HG03025 (cell line): ENCODE measurements around the gene ZNF516.

Experiments used
- ATAC-seq: cut with Tn5 transposase; IDR thresholded peaks from one replicate; pipeline ENCODE4 v1.9.1; 2021; ENCODE audit warnings: mild to moderate bottlenecking, moderate library complexity; ENCODE audit not compliant: unreplicated experiment, low FRiP score

The ZNF516 gene

DNA sequence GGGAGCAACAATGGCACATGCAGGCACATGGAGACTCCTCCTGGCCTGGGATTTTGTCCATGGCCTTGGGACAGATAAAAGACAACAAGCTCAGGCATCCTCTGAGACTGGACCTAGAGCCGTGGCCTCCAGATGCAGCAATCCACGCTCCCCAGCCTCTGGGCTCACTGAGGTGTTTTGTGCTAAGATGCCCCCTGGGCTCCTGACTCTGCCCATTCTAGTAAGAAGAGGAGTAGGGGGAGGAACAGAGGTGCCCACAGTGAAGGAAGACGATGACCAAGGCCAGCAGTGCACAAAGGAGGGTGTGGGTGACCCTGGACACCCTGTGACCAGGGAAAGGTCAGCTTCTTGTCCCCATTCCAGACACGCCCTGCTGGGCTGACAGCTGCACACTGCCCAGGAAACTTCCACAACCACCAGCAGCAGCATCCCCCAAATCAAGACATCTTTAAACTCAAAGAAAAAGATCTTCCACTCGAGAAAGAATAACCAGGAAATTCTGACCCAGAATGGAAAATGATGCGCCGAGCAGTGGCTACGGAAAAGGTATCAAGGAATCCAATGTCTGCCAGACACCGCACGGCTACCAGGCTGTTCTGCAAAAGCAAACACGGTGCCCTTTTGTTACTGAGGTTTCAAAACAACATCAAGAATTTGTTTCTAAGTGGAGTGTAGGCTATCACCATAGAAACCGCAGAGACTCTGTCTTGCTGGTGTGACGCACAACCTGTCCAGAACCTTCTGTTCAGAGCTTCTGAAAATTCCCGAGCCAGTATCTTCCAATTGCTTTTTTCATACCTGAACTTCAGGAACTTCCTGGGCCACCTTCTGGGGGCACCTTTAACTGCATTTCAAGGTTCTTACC is 65.5 kb downstream of the ZNF516 start:
- ATAC-seq, result no peak

DNA sequence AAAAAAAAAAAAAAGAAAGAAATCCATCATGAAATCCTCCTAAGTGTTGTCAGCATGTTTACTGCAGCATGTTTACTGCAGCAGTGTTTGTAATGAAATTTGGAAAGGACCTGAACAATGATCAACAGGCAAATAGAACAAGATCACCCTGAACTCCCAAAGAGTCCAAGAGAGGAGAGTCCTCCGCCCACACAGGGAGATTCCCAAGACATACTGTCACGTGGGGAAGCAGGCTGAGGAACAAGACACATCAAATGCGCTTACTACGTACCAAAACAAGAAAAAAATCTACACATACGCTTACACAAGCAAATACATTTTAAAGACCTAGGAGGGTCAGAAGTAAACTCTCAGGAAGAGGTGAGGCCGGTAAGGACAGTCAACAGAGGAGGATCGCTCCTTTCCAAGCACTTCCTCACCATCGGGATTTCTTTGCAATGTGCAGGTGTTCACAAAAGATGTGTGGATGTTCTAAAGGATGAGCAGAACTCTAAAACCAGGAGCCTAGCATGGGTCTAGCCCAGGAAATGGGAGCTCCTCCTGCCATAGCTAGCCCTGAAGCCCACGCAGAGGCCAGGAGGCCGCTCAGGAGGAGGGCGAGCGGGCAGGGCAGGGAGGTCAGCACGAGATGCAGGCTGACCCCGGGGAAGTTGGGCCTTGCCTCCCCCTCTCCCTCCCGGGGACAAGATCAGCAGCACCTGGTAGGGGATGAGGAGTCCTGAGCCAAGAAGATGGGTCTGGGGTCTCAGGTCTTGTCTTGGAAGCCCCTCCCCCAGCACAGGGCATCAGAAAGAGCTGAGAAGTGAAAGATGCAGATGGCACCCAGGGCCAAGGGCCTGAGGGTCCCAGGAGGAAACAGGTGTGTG is 66.4 kb downstream of the ZNF516 start:
- ATAC-seq, result no peak

DNA sequence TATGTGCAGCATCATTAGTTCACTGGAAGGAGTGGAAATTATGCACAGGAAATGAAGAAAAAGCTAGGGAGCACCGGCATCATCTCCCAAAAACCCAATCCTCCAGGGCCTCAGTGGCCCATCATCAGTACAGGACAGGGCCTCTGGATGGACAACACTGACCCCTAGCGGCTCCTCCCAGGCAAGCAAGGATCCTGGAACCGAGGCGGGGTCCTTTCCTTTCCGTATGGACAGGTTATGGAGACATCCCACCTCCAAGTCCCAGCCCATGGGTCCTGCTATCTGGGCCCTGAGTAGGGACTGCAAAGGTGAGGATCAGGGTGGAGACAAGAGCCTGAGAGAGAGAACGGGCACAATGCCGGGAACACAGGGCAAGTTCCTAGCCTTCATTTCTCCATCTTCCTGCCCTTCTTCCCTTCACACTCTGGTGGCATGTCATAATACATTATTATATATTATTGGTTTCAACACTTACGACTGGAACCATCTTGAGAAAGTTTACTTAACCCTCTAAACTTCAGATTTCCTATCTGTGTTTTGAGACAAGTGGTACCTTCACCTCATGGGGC is 68.2 kb downstream of the ZNF516 start:
- ATAC-seq, result no peak

DNA sequence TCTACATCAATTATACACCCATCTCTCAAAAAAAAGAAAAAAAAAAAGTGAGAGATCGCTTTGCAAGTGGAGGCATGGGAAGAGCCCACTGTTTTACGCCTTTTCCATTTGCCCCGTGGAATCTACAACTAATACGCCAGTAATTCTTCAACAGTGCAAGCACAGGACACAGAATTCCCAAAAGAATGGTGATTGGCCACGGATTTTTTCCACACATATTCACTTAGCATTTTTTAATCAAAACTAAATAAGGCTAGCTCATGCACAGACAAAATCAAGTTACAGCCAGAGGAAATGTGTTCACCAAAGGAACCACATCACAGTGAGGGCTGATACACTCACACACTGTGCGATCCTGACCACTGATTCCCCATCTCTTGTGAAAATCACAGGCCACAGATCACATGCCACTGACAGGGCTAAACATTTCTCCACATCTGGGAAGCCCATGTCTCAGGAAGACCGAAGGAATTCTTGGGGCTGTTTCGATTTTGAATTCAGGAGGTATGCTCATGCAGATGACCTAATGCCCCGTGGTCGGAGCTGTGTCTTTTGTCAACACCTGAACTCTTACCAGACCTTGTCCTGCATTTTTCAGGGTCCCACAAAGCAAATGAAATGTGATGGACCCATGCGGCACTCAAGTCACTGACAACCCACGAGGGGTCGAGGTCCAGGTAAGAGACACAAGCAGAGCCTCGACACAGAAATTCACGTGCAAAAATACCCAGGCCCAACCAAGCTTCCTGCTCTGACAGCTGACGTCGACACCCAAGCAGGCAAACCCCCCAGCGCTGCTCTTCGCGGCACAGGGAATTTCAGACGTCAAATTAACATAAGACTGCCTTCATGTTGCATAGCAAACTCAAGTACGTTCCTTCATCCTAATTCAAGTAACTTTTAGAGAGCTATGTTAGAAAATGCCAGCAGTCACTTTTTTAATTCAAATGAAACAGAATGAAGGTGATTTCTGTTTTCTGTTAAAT is 69.6 kb downstream of the ZNF516 start:
- ATAC-seq, result no peak

DNA sequence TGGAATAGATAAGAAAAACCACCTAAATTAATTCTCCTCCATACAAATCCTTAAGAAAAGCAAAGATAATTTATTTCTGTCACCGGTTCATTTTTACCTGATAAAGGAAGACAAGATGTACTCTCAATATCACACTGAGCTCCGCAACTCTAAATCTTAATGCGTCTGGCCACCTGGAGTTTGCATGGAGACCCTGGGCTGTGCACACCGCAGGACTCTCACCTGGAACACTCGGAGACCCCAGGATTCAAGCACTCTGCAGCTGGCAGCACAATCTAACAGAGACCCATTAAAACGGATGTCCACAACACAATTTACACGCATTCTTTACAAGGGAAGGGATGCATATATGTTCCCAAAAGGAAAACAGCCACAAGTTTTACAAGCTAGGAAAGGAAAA is 72.2 kb downstream of the ZNF516 start:
- ATAC-seq, result no peak

DNA sequence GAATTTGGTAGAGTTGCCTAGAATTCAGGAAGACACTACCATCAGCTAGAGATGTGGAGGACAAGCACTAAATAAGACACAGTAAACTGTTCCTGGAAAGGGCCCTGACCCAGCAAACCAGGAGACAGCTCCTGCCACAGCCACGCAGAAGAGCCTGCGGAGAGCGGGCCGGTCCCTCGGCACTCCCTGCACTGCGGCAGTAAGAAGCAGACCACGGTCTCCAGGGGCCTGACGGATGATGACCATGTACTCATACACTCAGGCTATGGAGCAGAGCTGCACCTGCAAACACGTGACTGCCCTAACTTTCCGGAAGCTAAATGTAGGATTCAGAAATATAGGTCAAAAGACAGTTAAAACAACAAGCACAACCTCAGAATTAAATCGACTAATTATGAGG is 72.9 kb downstream of the ZNF516 start:
- ATAC-seq, result no peak

DNA sequence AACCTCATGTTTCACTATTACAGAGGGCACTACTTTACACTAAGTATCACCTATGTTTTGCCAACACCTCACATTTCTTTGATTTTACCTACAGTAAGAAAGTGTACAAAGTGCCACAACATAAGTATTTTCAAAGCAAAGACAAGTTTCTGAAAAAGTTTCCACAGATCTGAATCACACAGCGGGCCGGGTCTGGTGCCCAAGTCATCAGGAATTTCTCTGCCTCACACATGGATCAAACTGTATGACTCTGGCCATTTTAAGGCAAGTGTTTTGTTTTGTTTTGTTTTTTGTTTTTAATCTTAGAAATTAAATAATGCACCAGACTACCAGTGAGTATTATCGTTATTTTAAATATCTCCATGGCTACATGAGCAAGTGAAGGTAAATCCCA is 73.4 kb downstream of the ZNF516 start:
- ATAC-seq, result no peak

DNA sequence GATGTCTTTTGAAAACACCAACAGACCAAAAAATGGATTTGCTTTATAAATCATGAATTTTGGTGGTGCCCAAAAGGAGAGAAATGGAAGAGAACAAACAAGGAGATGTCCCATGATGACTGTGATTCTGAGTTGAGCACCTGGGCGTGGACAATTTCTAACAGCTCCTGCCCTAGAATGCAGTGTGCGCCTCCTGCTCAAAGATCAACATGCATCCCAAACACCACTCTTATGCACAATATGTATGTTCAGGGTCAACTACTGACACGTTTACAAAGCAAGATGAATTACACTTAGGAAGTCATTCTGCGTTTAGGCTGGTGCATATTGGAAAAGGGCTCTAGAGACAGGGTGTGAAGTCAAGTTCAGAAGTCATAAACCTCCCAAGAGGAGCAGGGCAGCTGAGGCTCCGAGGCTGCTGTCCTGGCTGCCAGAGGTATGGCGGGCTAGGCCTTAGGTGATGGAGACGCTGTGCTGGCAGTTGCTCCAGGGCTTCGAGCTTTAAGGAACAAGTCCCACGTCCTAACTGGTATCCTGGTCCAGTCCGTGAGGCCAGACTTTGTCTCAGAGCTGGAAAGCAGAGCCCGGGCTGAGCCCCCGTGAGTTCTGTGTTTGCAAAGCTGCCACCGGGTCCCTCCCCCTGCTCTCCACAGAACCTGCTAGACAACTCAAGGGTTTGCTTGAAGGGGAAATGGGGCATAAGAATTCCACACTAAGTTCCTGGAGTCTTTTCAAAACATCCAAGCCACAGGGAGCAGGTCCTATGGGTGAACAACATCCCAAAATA is 74.0 kb downstream of the ZNF516 start:
- no peak for ATAC-seq

DNA sequence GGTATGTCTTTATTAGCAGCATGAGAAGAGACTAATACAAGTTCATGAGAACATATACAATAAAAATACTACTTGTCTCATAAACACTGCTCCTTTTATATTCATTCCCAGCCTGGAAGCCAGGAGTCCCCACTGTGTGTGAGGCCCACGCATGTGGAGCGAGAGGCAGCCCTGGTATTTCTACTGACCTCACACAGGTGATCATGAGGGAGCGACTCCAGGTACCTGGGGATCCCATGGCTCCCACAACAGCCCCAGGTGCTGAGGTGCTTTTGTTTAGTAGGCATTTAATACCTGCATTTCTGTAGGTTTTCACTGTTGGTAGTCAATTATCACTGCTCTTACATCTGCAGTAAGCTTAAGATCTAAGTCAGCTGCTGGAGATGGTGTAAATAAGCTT is 75.2 kb downstream of the ZNF516 start:
- ATAC-seq, result no peak

DNA sequence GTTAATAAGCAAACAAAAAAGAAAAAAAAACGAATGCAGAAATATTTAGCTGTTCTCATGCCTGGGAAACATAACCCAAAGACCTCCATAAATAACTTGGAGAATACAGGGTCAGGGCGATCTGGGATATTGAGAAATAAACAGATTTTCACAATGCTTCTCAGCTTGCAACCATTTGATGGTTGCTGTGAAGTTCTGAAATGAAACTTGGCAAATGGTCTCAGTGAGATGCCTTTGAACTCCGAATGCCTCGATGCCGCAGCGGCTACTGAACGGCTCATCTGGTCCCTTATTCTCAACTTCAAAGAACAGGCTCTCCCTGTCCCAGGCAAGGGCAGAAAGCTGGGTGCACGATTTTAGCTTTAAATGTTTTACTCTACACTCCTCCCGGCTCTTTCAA is 78.1 kb downstream of the ZNF516 start:
- ATAC-seq, result no peak

DNA sequence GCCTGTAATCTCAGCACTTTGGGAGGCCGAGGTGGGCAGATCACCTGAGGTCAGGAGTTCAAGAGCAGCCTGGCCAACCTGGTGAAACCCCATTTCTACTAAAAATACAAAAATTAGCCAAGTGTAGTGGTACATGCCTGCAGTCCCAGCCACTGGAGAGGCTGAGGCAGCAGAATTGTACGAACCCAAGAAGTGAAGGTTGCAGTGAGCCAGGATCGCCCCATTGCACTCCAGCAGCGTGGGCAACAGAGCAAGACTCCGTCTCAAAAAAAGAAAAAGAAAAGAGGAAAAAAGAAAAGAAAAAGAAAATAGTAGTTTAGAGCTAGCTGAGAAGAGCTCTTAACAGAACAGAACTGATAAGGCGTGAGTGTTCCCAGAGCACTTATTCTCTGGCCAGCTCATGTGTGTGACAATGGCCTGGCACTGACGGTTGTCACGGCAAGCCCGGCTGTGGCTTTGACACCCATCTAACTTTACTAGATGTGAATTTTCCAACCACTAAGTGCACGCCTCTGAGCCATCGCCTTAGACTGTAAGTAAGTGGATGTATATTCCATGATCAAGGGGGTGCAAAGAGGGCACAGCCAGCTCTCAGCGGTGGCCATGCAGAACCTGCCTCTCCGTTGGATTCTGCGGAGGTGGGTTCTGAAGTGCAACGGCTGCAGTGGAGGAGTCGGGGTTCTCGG is 80.0 kb downstream of the ZNF516 start:
- no peak for ATAC-seq

DNA sequence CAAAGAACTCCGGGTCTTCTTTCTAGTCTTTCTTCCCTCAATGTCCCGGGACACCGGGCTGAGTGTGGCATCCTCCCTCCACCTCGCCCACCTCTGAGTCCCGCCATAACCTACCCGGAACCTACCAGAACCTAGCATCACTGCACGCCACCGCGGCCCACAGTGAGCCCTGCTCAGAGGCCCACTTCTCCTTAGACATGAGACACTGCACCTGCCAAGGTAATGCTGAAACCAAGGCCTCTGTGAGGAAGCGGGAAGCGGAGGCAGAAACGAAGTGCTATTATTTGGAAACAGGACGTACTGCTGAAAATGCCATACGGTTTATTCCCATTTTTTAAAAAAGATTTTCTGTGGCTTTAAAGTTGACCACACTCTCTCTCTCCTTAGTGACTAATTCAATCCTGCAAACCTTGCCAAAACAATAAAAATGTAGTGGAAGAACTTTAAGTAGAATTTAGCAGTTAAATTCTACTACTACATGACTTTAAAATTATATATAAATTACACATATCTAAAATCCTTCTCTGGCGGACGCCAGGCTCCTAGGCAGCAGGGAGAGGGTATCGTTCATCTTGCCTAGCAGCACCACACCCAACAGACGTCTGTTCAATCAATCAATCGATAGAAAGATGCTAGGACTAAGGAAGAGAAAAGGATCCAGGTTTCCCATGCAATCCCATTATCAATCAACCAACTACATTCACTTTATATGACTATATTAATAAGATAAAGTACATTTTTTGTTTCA is 82.0 kb downstream of the ZNF516 start:
- no peak for ATAC-seq

DNA sequence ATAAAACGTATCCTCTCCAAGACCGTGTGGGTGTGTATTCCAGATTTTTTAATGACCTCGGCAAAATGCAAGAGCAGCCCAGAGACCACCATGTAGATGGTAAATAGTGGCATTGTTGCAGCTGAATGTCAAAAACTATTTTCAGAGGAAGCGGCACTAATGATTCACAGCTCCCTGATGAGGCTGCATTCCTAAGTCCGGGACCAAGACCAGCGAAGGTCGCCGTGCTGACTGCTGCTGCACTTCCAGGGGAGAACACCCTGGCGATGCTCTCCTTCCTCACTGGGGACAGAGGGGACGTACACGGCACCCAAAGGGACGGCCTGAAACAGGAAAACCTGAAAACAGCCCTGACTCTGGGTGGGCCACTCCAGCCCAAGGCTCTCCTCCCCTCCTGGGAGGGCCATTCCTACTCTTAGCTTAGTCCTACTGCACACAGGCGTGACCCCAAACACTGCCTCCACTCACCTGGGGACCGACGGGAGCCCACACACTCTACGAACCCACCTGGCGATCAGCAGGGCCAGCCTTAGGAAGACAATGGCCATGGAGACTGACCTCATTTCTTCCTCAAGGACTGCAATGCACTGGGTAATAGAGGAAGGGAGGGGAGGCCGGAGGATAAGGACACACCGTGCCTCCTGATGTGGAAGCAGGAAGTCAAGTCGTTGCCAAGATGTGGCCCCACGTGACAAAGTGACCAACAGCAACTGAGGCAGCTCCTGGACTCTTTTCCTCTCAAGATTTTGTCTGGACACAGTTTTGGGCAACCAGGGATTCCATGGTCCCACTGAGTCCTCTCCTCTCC is 82.8 kb downstream of the ZNF516 start:
- no peak for ATAC-seq

DNA sequence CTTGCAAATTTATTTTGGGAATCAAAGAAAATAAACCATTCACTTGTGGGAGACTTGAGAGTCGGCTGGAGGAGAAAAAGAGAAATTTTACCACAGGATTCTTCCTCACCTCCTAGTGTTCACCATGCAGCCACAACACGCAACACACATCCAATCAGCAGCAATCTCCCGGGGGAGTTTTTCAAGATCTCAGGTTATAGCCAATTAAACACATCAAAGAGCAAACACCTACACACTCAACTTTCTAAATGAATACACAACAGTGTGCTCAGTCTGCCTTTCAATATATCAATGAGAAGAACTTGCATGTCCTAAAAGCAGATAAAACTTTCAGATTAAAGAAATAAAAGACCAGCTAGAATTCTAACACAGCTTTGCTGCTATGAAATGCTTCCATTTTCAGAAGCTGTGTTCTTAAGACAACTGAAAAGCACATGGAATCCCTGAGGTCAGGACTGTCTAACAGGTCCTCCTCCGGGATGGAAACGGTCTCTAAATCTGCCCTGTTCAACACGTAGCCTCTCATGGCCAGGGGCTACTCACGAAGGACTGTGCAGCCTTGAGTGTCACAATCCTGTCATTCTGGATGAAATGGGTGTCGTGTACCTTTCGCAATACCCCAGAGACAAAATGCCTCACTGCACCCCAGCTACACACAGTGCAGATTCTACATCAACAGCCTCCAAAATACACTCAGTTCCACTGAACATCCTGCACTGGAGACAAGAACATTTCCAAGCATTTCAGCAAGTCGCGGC is 84.2 kb downstream of the ZNF516 start:
- no peak for ATAC-seq

DNA sequence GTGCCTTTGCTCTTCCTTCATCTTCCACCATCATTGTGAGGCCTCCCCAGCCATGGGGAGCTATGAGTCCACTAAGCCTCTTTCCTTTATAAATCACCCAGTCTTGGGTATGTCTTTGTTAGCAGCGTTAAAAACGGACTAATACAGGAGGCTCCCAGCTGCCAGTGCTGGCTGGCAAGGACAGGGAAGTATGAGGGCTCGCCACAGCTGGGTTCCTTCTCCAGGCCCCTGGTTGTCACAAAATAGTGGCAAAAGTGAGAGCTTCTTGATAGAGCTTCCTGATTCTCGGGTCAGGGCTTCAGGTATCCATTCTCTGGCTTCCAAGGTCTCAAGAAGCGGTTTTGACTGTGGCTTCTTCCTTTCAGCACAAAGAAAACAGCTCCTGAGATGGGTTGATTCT is 85.0 kb downstream of the ZNF516 start:
- ATAC-seq, result no peak

DNA sequence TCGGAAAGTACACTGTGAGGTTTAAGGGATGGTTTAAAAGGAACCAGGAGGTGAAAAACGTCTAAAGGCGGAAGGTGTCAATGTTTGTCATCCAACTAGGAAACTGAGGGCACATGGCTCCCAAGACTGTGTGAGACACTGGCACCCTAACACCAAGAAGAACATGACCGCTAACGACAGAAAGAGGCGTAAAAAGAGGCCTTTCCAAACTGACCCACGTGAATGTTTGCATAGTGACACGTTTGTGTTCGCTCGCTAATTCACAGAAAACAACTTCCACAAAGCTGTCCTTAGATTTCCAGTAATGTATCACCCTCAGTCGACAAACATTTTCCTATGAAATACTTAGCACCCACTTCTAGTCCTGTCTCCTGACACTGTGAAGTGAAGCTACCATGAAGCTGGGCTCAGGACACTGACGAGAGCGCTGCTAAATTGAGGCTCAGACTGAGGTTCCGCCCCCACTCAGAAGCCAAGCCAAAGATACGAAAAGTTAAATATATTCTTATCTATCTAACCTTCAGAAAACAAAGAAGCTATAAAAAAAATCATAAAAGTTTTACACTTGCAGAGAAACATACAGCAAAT is 86.5 kb downstream of the ZNF516 start:
- no peak for ATAC-seq
